DMS 273 treated with DMSO at 0.1 percent for 48 hours (cell line): ENCODE data around the gene COL9A2.
A peak's percentile ranks its signal among the peaks of the same experiment; 100 is the strongest.
"Not testable (repeated sequence)": the region's sequence is repeated elsewhere in the genome, so short reads cannot be mapped to it uniquely, and the experiment has no call there.

Experiments
- DNase-seq: peaks from one replicate; lab custom pipeline; 2025; lab: John Stamatoyannopoulos, UW

The COL9A2 gene

GRCh38 chr1:40316595-40317393, at the start of gene COL9A2:
COL9A2 (minus strand) TSS chr1:40317286; CDS start chr1:40317197, 89 bp downstream.
- peak; percentile 96 for DNase-seq

GRCh38 chr1:40363721-40364120, 46.6 kb upstream of the COL9A2 start:
- DNase-seq, result peak; percentile 95

- DNase-seq, result no peak
Observed at GRCh38 chr1:40362699-40363098, 45.6 kb upstream of the COL9A2 start.

- no peak for DNase-seq
Observed at GRCh38 chr1:40362199-40362598, 45.1 kb upstream of the COL9A2 start.

- no peak for DNase-seq
Observed at GRCh38 chr1:40361637-40362036, 44.6 kb upstream of the COL9A2 start.

- DNase-seq, result no peak
Observed at GRCh38 chr1:40361201-40361600, 44.1 kb upstream of the COL9A2 start.

GRCh38 chr1:40360631-40361030, 43.5 kb upstream of the COL9A2 start:
- DNase-seq, result no peak

GRCh38 chr1:40357625-40358024, 40.5 kb upstream of the COL9A2 start:
- no peak for DNase-seq

- no peak for DNase-seq
Observed at GRCh38 chr1:40353082-40353481, 36.0 kb upstream of the COL9A2 start.

GRCh38 chr1:40352126-40352525, 35.0 kb upstream of the COL9A2 start:
- DNase-seq, result no peak

- DNase-seq, result no peak
Observed at GRCh38 chr1:40351124-40351523, 34.0 kb upstream of the COL9A2 start.

GRCh38 chr1:40350391-40350790, 33.3 kb upstream of the COL9A2 start:
- DNase-seq, result no peak

GRCh38 chr1:40344597-40344996, 27.5 kb upstream of the COL9A2 start:
- DNase-seq, result no peak

GRCh38 chr1:40342381-40342717, 25.3 kb upstream of the COL9A2 start:
- not testable (repeated sequence) for DNase-seq

- no peak for DNase-seq
Observed at GRCh38 chr1:40341491-40342380, 24.6 kb upstream of the COL9A2 start.

GRCh38 chr1:40339420-40340323, 22.6 kb upstream of the COL9A2 start:
- DNase-seq, result no peak

GRCh38 chr1:40338745-40339419, 21.8 kb upstream of the COL9A2 start:
- DNase-seq, result peak; percentile 100

GRCh38 chr1:40337443-40337842, 20.4 kb upstream of the COL9A2 start:
- no peak for DNase-seq

- no peak for DNase-seq
Observed at GRCh38 chr1:40332695-40333094, 15.6 kb upstream of the COL9A2 start.

GRCh38 chr1:40331403-40331802, 14.3 kb upstream of the COL9A2 start:
- DNase-seq, result not testable (repeated sequence)

GRCh38 chr1:40318970-40319621, 2.0 kb upstream of the COL9A2 start:
- no peak for DNase-seq
